CD8-positive, alpha-beta memory T cell (primary cell): ENCODE measurements around the gene CHCHD4. TPM values are rescaled to one million over a fixed set of nuclear protein-coding genes. Genes with fewer than 3 reads are reported as not detected.
"Not testable (repeated sequence)": the region's sequence is repeated elsewhere in the genome, so short reads cannot be mapped to it uniquely, and the experiment has no call there.

Experiments used
- CTCF ChIA-PET: fragments of 350-600 bp; sonication (Branson Sonifier 250); formaldehyde crosslinking; loops from one replicate; lab custom pipeline; 2021; ENCODE audit warnings: antibody characterized with exemption; lab: Charles Lee
- POLR2A ChIA-PET: fragments of 350-600 bp; sonication (Branson Sonifier 250); formaldehyde crosslinking; loops from one replicate; lab custom pipeline; 2021; ENCODE audit warnings: antibody characterized with exemption; lab: Charles Lee
- DNase-seq, 5 donors: peaks; one replicate each; pipeline versions ENCODE4 v3.0.0 to v3.0.0-alpha.2; 2020 to 2022; ENCODE audit warnings: mixed read lengths in 1 of 5
- H3K27ac ChIP-seq: one replicate; pipeline ENCODE4 v1.7.0; 2013; ENCODE audit warnings: low read depth, mild to moderate bottlenecking, low read length, moderate library complexity
- H3K27me3 ChIP-seq: 2 replicates; pipeline ENCODE4 v1.7.0; 2013; ENCODE audit warnings: low read length, mild to moderate bottlenecking; ENCODE audit not compliant: insufficient read depth, poor library complexity, severe bottlenecking
- H3K36me3 ChIP-seq: 2 replicates; pipeline ENCODE4 v1.7.0; 2013; ENCODE audit warnings: mild to moderate bottlenecking, low read length, moderate library complexity; ENCODE audit not compliant: insufficient read depth
- H3K4me1 ChIP-seq: 2 replicates; pipeline ENCODE4 v1.7.0; 2013; ENCODE audit warnings: mild to moderate bottlenecking, low read length, moderate library complexity; ENCODE audit not compliant: insufficient read depth
- H3K4me3 ChIP-seq: 2 replicates; pipeline ENCODE4 v1.7.0; 2013; ENCODE audit warnings: mild to moderate bottlenecking, low read length
- H3K9me3 ChIP-seq: 2 replicates; pipeline ENCODE4 v1.7.0; 2013; ENCODE audit warnings: mild to moderate bottlenecking, low read length
- H3K27ac Mint-ChIP-seq, 8 donors: one replicate each; pipeline ENCODE4 v1.8.0; 2020 to 2021; ENCODE audit warnings: mixed read lengths in 8 of 8, mild to moderate bottlenecking in 6 of 8, inconsistent platforms in 3 of 8, moderate library complexity in 3 of 8
- H3K27me3 Mint-ChIP-seq, 2 donors: one replicate each; pipeline ENCODE4 v1.8.0; 2020 to 2021; ENCODE audit warnings: mixed read lengths in 2 of 2, mild to moderate bottlenecking in 1 of 2, moderate library complexity in 1 of 2
- H3K36me3 Mint-ChIP-seq, 3 donors: one replicate each; pipeline ENCODE4 v1.8.0; 2020 to 2021; ENCODE audit warnings: mixed read lengths in 3 of 3, inconsistent platforms in 1 of 3, mild to moderate bottlenecking in 1 of 3
- H3K4me1 Mint-ChIP-seq, 3 donors: one replicate each; pipeline ENCODE4 v1.8.0; 2020 to 2021; ENCODE audit warnings: mixed read lengths in 3 of 3, inconsistent platforms in 1 of 3, mild to moderate bottlenecking in 1 of 3
- H3K4me3 Mint-ChIP-seq, 7 donors: one replicate each; pipeline ENCODE4 v1.8.0; 2020 to 2021; ENCODE audit warnings: mixed read lengths in 7 of 7, mild to moderate bottlenecking in 6 of 7, moderate library complexity in 4 of 7, inconsistent platforms in 2 of 7
- H3K9me3 Mint-ChIP-seq, 5 donors: one replicate each; pipeline ENCODE4 v1.8.0; 2020 to 2022; ENCODE audit warnings: mixed read lengths in 5 of 5, mild to moderate bottlenecking in 3 of 5, moderate library complexity in 2 of 5, inconsistent platforms in 1 of 5
- polyA plus RNA-seq: library from polyadenylated mRNA; unstranded; fragments of 300-500 nt; fragmentation: Illumina TruSeq; gene quantifications from one replicate; pipeline ENCODE4 v1.2.3, GENCODE V29; 2021
- total RNA-seq, 2 experiments: library from RNA; stranded (reverse); gene quantifications; one replicate each; pipeline ENCODE4 v1.2.3, GENCODE V29; 2021

The CHCHD4 gene
- total and polyA plus RNA-seq, 3 experiments from 2014 or later, result 13.9 to 21.8 (median 21.7) TPM

GRCh38 chr3:14093831-14094230 lies 30.8 kb downstream of the CHCHD4 start:
- POLR2A ChIA-PET, result no interaction called here

GRCh38 chr3:14092464-14092863 lies 32.2 kb downstream of the CHCHD4 start:
- H3K27ac Mint-ChIP-seq, result no peak overlapping the region
- H3K27ac ChIP-seq, result no peak overlapping the region
- ChIA-PET POLR2A (no interaction called here), CTCF (interaction anchor here (0.6 kb wide), 1 partner anchor 376 kb away, joined by 3 read pairs; no protein-coding TSS in a partner anchor)
- no peaks in the 10 kb centered on the region for H3K4me1 Mint-ChIP-seq
- no peak overlapping the region for H3K4me3 ChIP-seq
- peaks cover 5% of the 10 kb centered on the region for H3K27me3 ChIP-seq
- H3K4me3 Mint-ChIP-seq, result no peak overlapping the region
- peaks cover 18 to 62% of the 10 kb centered on the region in 2 donors for H3K27me3 Mint-ChIP-seq
- H3K36me3 Mint-ChIP-seq, result no peaks in the 10 kb centered on the region
- H3K9me3 ChIP-seq, result no peaks in the 10 kb centered on the region
- no peaks in the 10 kb centered on the region for H3K4me1 ChIP-seq
- H3K36me3 ChIP-seq, result no peaks in the 10 kb centered on the region
- peaks cover under 1 to 13% (median 7%) of the 10 kb centered on the region in 5 donors for H3K9me3 Mint-ChIP-seq
- DNase-seq, result no peak

More at GRCh38 chr3:14093831-14094230, 30.8 kb downstream of the CHCHD4 start:
- peaks cover 6 to 12% (median 9%) of the 10 kb centered on the region in 5 donors for H3K9me3 Mint-ChIP-seq
- no peak overlapping the region for H3K27ac ChIP-seq
- H3K4me1 ChIP-seq, result no peaks in the 10 kb centered on the region
- H3K27me3 Mint-ChIP-seq, result peaks cover 18 to 63% of the 10 kb centered on the region in 2 donors
- H3K4me1 Mint-ChIP-seq, result no peaks in the 10 kb centered on the region
- H3K27ac Mint-ChIP-seq, result no peak overlapping the region
- H3K9me3 ChIP-seq, result no peaks in the 10 kb centered on the region
- no peaks in the 10 kb centered on the region for H3K36me3 ChIP-seq
- H3K27me3 ChIP-seq, result peaks cover 5% of the 10 kb centered on the region
- H3K4me3 Mint-ChIP-seq, result no peak overlapping the region
- no peak for DNase-seq
- H3K36me3 Mint-ChIP-seq, result peaks cover 0 to 5% (median 3%) of the 10 kb centered on the region in 3 donors
- CTCF ChIA-PET, result no interaction called here
- H3K4me3 ChIP-seq, result no peak overlapping the region

- H3K27ac Mint-ChIP-seq, H3K4me3 ChIP-seq, H3K4me1 ChIP-seq, H3K27me3 ChIP-seq, H3K36me3 ChIP-seq, H3K27ac ChIP-seq, POLR2A ChIA-PET, DNase-seq, H3K4me1 Mint-ChIP-seq, H3K4me3 Mint-ChIP-seq, H3K36me3 Mint-ChIP-seq, H3K9me3 ChIP-seq: not testable (repeated sequence)
- H3K27me3 Mint-ChIP-seq, result peaks cover 18 to 62% of the 10 kb centered on the region in 2 donors
- H3K9me3 Mint-ChIP-seq, result peaks cover 0 to 13% (median 7%) of the 10 kb centered on the region in 5 donors
- CTCF ChIA-PET, result interaction anchor here (0.6 kb wide), 1 partner anchor 376 kb away, joined by 3 read pairs; no protein-coding TSS in a partner anchor
These were observed 32.7 kb downstream of the CHCHD4 start for GRCh38 chr3:14091959-14092358.

- peaks cover 0 to 14% (median 11%) of the 10 kb centered on the region in 5 donors for H3K9me3 Mint-ChIP-seq
These were observed 37.2 kb downstream of the CHCHD4 start for GRCh38 chr3:14087461-14087860.

GRCh38 chr3:14082108-14082657 lies 42.5 kb downstream of the CHCHD4 start:
- peaks cover 0 to 7% (median 5%) of the 10 kb centered on the region in 3 donors for H3K4me1 Mint-ChIP-seq
- no peaks in the 10 kb centered on the region for H3K36me3 Mint-ChIP-seq
- POLR2A ChIA-PET, result no interaction called here
- H3K4me3 Mint-ChIP-seq, result no peak overlapping the region
- CTCF ChIA-PET, result no interaction called here
- Histone ChIP-seq H3K27me3 (no peaks in the 10 kb centered on the region), H3K36me3 (no peaks in the 10 kb centered on the region), H3K9me3 (no peaks in the 10 kb centered on the region), H3K4me1 (no peaks in the 10 kb centered on the region), H3K27ac (no peak overlapping the region), H3K4me3 (no peak overlapping the region)
- DNase-seq, result no peak
- peaks cover 0 to 8% (median under 1%) of the 10 kb centered on the region in 5 donors for H3K9me3 Mint-ChIP-seq
- H3K27ac Mint-ChIP-seq, result no peak overlapping the region
- peaks cover 5 to 13% of the 10 kb centered on the region in 2 donors for H3K27me3 Mint-ChIP-seq

More at GRCh38 chr3:14087461-14087860, 37.2 kb downstream of the CHCHD4 start:
- H3K27ac ChIP-seq, DNase-seq, H3K27me3 ChIP-seq, H3K27ac Mint-ChIP-seq, H3K4me1 Mint-ChIP-seq, H3K4me3 Mint-ChIP-seq, H3K36me3 ChIP-seq, POLR2A ChIA-PET, H3K9me3 ChIP-seq, H3K36me3 Mint-ChIP-seq, H3K4me3 ChIP-seq, CTCF ChIA-PET, H3K4me1 ChIP-seq: not testable (repeated sequence)
- H3K27me3 Mint-ChIP-seq, result peaks cover 16 to 46% of the 10 kb centered on the region in 2 donors

GRCh38 chr3:14077310-14077709 lies 47.4 kb downstream of the CHCHD4 start:
- Mint-ChIP-seq H3K9me3 (peaks cover 0 to 9% (median 6%) of the 10 kb centered on the region in 5 donors), H3K36me3 (peaks cover 0 to 4% (median 0%) of the 10 kb centered on the region in 3 donors), H3K4me1 (peaks cover 0 to 6% (median 5%) of the 10 kb centered on the region in 3 donors), H3K27ac (no peak overlapping the region), H3K27me3 (peaks cover 2 to 7% of the 10 kb centered on the region in 2 donors), H3K4me3 (no peak overlapping the region)
- Histone ChIP-seq H3K36me3 (no peaks in the 10 kb centered on the region), H3K27ac (no peak overlapping the region), H3K4me1 (no peaks in the 10 kb centered on the region), H3K9me3 (no peaks in the 10 kb centered on the region), H3K4me3 (no peak overlapping the region), H3K27me3 (no peaks in the 10 kb centered on the region)
- no peak for DNase-seq
- ChIA-PET CTCF (no interaction called here), POLR2A (no interaction called here)

- H3K9me3 ChIP-seq, H3K4me1 Mint-ChIP-seq, H3K4me3 ChIP-seq, H3K36me3 Mint-ChIP-seq, DNase-seq, H3K27ac ChIP-seq, H3K36me3 ChIP-seq, CTCF ChIA-PET, H3K27me3 ChIP-seq, POLR2A ChIA-PET, H3K4me1 ChIP-seq, H3K4me3 Mint-ChIP-seq, H3K27ac Mint-ChIP-seq: not testable (repeated sequence)
- Mint-ChIP-seq H3K9me3 (peaks cover 0 to 10% (median 6%) of the 10 kb centered on the region in 5 donors), H3K27me3 (peaks cover 2 to 11% of the 10 kb centered on the region in 2 donors)
These were observed 49.4 kb downstream of the CHCHD4 start for GRCh38 chr3:14075233-14075632.

- Mint-ChIP-seq H3K9me3 (no peaks in the 10 kb centered on the region), H3K4me1 (no peaks in the 10 kb centered on the region)
These were observed 59.8 kb downstream of the CHCHD4 start for GRCh38 chr3:14064910-14065309.

More at GRCh38 chr3:14064910-14065309, 59.8 kb downstream of the CHCHD4 start:
- H3K27ac ChIP-seq, result no peak overlapping the region
- no peaks in the 10 kb centered on the region for H3K9me3 ChIP-seq
- no peaks in the 10 kb centered on the region for H3K4me1 ChIP-seq
- H3K27me3 ChIP-seq, result no peaks in the 10 kb centered on the region
- Mint-ChIP-seq H3K27me3 (peaks cover 10 to 42% of the 10 kb centered on the region in 2 donors), H3K4me3 (no peak overlapping the region), H3K36me3 (no peaks in the 10 kb centered on the region), H3K27ac (no peak overlapping the region)
- CTCF ChIA-PET, result no interaction called here
- POLR2A ChIA-PET, result no interaction called here
- no peak for DNase-seq
- no peak overlapping the region for H3K4me3 ChIP-seq
- no peaks in the 10 kb centered on the region for H3K36me3 ChIP-seq
